ENCODE results near the gene SIT1. TPM values are rescaled to one million over a fixed set of nuclear protein-coding genes. Genes with fewer than 3 reads are reported as not detected.

Gene SIT1
- total and polyA plus RNA-seq, 2 experiments from 2014 or later = 13.2 to 14.7 TPM

DNA sequence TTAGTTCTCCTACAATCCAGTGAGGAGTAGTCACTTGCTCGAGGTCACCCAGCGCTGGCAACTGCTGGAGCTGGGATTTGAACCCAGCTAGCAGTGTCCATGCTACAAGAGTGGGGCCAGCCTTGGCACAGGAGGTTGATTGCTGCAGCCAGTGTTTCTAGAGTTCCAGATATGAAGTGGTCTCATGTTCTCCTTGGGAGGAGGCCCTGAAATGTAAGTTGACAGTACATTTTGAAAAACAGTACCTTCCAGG, 8.2 kb upstream of the SIT1 start (continued):
- TF ChIP-seq, protein P1, sequence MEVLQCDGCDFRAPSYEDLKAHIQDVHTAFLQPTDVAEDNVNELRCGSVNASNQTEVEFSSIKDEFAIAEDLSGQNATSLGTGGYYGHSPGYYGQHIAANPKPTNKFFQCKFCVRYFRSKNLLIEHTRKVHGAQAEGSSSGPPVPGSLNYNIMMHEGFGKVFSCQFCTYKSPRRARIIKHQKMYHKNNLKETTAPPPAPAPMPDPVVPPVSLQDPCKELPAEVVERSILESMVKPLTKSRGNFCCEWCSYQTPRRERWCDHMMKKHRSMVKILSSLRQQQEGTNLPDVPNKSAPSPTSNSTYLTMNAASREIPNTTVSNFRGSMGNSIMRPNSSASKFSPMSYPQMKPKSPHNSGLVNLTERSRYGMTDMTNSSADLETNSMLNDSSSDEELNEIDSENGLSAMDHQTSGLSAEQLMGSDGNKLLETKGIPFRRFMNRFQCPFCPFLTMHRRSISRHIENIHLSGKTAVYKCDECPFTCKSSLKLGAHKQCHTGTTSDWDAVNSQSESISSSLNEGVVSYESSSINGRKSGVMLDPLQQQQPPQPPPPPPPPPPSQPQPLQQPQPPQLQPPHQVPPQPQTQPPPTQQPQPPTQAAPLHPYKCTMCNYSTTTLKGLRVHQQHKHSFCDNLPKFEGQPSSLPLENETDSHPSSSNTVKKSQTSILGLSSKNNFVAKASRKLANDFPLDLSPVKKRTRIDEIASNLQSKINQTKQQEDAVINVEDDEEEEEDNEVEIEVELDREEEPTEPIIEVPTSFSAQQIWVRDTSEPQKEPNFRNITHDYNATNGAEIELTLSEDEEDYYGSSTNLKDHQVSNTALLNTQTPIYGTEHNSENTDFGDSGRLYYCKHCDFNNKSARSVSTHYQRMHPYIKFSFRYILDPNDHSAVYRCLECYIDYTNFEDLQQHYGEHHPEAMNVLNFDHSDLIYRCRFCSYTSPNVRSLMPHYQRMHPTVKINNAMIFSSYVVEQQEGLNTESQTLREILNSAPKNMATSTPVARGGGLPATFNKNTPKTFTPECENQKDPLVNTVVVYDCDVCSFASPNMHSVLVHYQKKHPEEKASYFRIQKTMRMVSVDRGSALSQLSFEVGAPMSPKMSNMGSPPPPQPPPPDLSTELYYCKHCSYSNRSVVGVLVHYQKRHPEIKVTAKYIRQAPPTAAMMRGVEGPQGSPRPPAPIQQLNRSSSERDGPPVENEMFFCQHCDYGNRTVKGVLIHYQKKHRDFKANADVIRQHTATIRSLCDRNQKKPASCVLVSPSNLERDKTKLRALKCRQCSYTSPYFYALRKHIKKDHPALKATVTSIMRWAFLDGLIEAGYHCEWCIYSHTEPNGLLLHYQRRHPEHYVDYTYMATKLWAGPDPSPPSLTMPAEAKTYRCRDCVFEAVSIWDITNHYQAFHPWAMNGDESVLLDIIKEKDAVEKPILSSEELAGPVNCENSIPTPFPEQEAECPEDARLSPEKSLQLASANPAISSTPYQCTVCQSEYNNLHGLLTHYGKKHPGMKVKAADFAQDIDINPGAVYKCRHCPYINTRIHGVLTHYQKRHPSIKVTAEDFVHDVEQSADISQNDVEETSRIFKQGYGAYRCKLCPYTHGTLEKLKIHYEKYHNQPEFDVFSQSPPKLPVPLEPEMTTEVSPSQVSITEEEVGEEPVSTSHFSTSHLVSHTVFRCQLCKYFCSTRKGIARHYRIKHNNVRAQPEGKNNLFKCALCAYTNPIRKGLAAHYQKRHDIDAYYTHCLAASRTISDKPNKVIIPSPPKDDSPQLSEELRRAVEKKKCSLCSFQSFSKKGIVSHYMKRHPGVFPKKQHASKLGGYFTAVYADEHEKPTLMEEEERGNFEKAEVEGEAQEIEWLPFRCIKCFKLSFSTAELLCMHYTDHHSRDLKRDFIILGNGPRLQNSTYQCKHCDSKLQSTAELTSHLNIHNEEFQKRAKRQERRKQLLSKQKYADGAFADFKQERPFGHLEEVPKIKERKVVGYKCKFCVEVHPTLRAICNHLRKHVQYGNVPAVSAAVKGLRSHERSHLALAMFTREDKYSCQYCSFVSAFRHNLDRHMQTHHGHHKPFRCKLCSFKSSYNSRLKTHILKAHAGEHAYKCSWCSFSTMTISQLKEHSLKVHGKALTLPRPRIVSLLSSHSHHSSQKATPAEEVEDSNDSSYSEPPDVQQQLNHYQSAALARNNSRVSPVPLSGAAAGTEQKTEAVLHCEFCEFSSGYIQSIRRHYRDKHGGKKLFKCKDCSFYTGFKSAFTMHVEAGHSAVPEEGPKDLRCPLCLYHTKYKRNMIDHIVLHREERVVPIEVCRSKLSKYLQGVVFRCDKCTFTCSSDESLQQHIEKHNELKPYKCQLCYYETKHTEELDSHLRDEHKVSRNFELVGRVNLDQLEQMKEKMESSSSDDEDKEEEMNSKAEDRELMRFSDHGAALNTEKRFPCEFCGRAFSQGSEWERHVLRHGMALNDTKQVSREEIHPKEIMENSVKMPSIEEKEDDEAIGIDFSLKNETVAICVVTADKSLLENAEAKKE (CRISPR knock-in tag; IDR thresholded peaks at IDR 0.05) = no peak
- TF ChIP-seq POLR2AphosphoS5 (IDR thresholded peaks at IDR 0.05; ENCODE audit: low read depth) (no peak), NANOG (IDR thresholded peaks at IDR 0.05; ENCODE audit: borderline replicate concordance) (no peak), EZH2 (IDR thresholded peaks at IDR 0.05; ENCODE audit: low read depth, unreplicated experiment) (no peak), JUNB (IDR thresholded peaks at IDR 0.05; ENCODE audit: unreplicated experiment) (no peak), ZNF331 (CRISPR knock-in tag; IDR thresholded peaks at IDR 0.05; ENCODE audit: low read depth) (no peak)
- TF ChIP-seq, protein P2, sequence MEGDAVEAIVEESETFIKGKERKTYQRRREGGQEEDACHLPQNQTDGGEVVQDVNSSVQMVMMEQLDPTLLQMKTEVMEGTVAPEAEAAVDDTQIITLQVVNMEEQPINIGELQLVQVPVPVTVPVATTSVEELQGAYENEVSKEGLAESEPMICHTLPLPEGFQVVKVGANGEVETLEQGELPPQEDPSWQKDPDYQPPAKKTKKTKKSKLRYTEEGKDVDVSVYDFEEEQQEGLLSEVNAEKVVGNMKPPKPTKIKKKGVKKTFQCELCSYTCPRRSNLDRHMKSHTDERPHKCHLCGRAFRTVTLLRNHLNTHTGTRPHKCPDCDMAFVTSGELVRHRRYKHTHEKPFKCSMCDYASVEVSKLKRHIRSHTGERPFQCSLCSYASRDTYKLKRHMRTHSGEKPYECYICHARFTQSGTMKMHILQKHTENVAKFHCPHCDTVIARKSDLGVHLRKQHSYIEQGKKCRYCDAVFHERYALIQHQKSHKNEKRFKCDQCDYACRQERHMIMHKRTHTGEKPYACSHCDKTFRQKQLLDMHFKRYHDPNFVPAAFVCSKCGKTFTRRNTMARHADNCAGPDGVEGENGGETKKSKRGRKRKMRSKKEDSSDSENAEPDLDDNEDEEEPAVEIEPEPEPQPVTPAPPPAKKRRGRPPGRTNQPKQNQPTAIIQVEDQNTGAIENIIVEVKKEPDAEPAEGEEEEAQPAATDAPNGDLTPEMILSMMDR (conservative IDR thresholded peaks at IDR 0.05; ENCODE audit: low read depth in 2 of 2) = no peak

Data from GM23338 (cell line).